ENCODE measurements around the gene PRRC1. TPM values are rescaled to one million over a fixed set of nuclear protein-coding genes. Genes with fewer than 3 reads are reported as not detected.
"Not testable (repeated sequence)": the region's sequence is repeated elsewhere in the genome, so short reads cannot be mapped to it uniquely, and the experiment has no call there.

Gene PRRC1
- total RNA-seq (2014; rRNA removed; shearing (Covaris generic)), result 44.6 and 52.3 TPM in 2 replicates

DNA sequence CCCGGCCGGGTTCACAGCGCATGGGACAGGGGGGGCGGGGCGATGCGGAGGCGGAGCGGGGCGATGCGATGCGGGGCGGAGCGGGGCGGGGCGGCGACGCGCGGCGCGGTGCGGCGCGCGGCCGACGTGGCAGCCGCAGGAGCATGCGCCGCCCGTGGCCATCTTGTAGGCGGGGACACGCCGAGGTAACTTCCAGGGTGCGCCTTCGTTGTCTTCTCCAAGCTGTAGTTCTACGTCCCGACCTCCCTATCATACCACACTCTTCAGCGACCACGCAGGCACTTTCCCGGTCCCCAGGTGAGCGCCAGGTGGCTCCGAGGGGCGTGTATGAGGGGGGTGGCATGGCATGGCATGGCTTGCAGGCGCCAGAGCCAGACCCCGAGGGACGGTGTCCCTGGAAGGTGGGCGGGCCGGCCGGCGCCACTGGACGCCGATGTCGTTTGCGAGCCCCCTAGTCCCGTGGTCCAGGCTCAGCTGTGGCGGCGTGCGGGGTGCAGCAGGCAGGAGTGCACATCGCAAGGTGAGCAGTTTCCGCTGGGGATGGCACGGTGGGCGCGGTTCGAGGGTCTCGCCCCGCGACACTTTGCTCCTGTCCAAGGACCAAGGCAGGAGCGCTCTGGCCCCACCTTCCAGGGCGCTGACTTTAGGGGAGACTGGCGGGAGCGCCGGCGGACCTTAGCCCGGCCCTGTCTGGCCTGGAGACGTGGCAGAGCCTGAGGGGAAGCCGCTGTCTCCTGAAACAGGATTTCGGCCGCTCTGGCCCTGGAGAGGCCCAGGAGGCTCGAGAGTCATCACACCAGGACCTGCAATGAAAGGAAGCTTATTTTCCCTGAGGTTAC lies at the start of gene PRRC1:
PRRC1 (plus strand) TSS at position 161 of the 839 bp plus-strand sequence. CDS start 5,840 bp downstream, outside the sequence.
- peak; percentile 78 for DNase-seq (ENCODE audit: low read depth)

DNA sequence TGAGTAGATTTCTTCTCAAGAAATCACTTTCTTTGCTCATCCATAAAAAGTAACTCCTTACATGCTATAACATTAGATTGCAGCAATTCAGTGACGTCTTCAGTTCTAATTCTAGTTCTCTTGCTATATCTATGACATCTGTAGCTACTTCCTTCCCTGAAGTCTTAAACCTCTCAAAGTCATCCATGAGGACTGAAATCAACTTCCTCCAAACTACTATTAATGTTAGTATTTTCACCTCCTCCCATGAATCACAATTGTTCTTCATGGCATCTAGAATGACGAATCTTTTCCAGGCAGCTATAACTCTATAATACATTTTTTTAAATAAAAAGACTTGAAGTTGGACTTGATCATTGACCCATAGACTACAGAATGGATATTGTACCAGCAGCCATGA lies 46.2 kb upstream of the PRRC1 start:
- DNase-seq (ENCODE audit: low read depth), result no peak

DNA sequence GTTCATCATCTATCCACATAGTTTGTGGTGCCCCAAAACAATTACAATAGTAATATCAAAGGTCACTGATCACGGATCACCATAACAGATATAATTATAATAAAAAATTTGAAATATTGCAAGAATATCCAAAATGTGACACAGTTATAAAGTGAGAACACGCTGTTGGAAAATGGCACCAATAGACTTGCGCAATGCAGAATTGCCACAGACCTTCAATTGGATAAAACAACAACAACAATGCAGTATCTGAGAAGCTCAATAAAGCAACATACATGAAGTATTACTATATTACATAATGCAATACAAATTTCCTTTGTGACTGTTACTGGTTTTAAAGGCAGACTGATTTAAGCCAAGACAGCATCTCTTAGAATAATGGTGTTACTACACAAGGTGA lies 44.7 kb upstream of the PRRC1 start:
- DNase-seq (ENCODE audit: low read depth), result no peak

DNA sequence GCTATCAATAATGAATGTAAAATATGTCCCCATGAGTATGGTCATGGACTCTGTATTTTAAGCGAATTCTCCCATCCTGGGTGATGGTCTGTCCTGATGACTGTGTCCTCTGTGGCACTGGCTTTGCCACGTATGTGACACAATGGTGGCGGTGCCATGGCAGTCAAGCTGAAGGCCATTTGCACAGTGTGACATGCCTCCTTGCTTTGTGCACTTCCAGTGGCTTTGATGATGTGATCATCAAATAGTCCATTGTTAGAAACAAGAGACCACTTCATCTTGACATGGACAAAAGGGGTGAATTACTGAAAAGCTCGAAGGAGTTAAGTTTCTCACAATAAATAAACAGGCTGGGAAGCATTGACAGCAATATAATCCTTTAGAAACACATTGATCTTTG lies 31.0 kb upstream of the PRRC1 start:
- no peak for DNase-seq (ENCODE audit: low read depth)

DNA sequence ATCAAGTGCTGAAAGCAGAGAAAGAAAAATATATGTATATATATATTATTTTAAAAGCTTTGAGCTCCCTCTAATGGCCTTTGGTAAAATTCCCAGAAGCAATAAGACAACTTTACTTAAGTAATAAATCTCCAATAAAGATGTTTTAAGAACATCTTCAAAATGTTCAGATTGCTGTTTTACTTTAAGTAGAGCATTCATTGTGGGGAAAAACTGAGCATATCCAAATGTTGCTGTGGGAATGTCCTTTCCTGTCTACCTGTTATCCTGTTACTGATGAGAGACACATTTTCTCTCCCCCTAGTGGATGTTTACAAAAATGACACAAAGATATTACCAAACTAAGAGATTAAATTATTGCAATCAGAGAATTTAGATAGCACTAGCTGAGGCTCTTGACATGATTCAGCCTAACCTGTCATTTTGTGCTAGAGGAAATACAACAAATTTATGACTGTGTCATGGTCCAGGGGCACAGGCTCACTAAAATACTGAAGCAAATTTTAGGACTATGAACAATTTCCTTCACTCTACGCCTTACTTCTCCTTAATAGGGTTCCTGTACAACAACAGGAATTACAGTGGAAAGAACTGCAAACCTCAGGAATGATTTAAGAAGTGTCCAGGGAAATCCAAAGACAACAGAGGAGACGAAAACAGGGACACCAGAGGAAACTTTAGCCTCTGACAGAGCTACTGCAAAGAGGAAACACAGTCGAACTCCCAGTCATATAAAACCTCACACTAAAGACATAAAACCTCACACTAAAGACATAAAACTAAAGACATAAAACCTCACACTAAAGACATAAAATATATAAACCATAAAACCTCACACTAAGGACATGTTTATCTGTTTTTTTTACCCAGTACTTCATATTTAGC lies 24.3 kb upstream of the PRRC1 start:
- DNase-seq (ENCODE audit: low read depth), result peak; percentile 51

DNA sequence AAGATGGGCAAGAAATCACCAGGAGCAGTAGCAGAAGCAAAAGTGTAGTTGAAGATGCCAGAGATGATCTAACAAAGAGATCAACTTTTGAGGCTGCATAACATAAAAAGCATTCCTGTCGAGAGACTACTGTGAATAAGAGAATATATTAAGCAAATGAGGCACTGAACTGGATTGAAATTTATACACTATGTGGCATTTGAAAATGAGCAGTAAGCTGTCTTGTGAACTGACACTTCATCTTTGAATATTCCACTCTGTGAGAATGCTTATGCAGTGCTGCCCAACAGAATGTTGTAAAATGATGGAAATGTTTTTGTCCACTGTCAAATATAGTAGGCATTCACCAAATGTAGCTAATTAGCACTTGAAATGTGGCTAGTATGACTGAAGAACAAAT lies 18.9 kb upstream of the PRRC1 start:
- no peak for DNase-seq (ENCODE audit: low read depth)

DNA sequence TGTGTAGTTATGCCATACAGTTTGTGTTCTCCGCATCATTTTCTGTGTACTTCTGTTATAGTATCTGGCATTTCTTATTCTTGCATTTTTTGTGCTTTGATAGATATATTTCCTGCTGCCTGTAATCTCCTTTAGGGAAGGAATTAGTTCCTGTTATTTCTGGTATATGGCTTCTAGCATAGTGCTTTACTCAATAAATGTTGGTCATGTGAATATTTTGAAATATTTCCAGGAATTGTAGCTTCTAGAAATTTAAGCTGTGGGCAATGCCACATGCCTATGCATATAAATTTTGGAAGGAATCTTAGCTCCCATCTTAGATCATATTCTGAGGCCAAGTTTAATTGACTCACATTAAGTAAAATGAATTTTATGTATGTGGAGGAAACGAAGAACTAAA lies 11.5 kb upstream of the PRRC1 start:
- no peak for DNase-seq (ENCODE audit: low read depth)

DNA sequence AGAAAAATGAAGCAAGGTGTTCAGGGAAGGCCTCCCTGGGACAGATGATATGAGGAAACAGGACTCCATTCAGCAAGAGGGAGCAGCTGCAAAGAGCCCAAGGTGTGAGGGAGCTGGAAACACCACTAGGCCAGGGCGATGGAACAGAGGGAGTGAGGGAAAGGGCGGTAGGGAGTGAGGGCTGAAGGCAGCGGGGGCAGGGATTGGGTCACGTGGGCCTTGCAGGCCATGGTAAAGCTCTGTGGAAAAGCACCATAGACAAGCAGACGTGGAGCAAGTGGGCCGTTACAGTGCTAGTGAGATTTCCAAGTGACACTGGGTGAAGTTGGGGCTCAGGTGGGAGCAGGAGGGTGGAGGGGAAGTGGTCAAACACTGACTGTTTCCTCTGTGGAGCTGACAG lies 10.8 kb upstream of the PRRC1 start:
- no peak for DNase-seq (ENCODE audit: low read depth)

DNA sequence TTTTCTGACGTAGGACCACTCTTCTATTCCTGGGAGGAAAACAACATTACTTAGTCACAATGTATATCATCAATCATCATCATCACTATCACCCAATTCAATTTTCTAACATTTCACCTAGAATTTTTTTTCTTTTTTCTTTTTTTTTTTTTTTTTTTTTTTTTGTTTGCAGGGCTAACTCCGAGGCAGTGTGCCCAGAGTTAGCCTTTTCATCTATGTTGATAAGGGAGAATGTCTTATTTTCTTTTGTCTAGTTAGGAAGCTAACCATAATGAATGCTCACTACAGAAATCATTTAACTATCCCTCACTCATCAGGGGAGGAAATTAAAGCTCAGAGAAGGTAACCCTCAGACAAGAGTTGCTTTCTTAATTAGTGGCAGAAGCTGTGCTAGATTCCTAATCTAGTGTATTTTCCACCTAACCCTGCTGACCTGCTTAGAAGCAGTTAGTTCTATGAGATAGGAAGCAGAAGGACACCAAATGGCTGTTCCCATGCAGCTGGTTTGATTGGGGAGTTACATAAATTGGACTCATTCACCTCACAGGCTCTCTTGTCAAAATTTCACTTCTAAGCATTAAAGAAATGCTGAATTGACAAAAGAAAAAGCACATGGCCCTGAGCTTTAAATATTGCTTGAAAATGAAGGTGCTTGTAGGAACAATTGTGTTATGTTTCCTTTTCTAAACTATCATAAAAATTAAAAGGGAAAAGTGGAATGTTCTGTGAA lies 8.6 kb upstream of the PRRC1 start:
- no peak for DNase-seq (ENCODE audit: low read depth)

DNA sequence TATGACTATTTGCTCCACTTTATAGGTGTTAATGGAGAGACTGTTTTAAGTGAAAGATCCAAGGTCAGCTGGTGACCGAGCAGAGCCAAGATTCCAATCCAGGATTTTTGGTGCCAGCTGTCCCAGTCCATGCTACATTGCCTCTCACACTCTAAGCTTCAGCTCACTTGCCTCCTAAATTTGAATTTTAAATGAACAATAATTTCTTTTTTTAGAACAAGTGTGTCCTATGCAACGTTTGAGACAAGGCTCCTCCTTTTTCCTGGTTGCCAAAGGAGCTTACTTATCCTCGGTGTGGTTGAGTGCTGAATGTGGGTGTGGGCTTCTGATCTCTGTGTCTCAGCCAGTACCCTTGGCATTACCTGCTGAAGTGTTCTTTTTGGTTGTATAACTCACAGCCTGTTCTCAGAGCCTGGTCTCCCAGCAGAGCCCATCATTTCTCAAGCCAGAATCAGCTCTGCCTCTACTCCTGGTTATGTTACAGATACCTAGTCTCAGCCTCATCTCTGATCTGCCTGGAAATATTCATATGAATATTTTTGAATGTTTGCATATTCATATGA lies 4.0 kb upstream of the PRRC1 start:
- DNase-seq (ENCODE audit: low read depth), result no peak

DNA sequence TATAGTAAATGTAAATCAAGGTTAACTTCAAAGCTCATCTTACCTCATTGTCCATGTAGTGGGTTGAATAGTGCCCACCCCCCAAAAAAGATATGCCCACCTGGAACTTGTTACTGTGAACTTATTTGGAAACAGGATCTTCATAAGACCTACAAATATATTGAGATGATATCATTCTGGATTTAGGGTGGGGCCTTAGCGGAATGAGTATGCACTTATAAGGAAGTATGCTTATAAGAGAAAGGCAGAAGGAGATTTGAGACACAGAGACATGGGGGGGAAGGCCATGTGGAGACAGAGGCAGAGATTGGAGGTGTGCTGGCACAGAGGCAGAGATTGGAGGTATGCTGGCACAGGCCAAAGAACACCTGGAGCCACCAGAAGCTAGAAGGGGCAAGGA lies 2.6 kb upstream of the PRRC1 start:
- no peak for DNase-seq (ENCODE audit: low read depth)

DNA sequence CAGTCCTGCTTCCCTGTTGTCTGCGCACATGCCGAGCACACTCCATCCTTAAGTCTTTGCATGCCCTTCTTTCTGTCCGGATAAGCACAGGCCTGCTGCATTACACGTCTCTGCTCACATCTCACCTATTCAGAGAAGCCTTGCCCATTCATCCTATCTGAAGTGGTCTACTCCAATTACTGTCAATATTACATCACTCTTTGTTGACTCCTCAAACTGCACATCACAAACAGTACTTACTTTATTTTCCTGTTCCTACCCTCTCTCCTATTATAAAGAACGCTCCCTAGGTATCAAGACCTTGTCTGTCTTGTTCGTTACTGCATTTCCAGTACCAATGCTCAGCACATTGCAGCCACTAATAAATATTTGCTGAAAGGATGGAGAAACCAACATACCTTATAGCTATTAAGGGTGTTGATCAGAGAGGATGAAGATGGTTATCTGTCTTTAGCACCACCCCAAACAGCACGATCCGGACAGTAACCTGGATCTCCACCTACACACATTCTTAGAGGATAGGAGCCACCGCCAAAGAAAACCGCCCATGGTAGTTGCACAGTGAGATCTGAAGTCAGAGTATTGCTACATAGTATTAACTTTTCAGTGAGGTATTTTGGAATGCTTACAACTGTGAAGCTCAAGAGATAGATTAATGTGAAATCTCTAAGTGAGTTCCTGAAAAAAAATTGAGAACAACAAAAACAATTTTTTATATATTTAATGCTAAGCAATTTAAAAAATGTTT lies 1.6 kb upstream of the PRRC1 start:
- no peak for DNase-seq (ENCODE audit: low read depth)

DNA sequence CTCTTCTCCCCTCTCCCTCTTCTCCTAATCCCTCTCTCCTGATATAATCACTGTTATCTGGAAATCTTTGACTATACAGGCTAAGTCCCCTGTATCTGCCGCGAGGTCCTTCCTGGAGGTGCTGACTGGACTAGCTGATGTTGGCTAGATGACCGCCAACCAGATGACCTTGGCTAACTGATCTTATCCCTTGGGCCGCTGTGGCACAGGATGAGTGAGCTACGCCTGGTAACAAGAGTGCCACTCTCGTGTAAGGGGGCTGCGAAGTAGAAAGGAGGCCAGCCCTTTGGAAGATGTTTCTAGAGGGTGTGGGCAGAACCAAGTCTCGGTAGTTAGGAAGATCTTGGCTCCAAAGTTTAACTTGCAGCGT lies 345 bp upstream of the PRRC1 start:
- DNase-seq (ENCODE audit: low read depth), result peak; percentile 57

DNA sequence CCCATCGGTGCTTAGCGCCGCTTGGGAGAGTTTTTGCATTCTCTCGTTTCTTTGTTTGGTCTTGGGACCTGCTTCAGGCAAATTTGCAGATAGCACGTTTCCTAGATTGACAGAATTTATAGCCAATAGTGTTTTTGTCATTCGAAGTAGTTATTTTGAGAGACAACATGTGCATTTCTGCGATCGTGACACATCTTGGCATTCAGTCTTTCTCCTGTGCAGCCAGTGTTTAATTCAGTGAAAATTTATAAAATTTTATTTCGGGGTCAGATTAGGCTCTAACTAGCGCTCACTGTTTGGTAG lies 830 bp downstream of the PRRC1 start:
- DNase-seq (ENCODE audit: low read depth), result no peak

DNA sequence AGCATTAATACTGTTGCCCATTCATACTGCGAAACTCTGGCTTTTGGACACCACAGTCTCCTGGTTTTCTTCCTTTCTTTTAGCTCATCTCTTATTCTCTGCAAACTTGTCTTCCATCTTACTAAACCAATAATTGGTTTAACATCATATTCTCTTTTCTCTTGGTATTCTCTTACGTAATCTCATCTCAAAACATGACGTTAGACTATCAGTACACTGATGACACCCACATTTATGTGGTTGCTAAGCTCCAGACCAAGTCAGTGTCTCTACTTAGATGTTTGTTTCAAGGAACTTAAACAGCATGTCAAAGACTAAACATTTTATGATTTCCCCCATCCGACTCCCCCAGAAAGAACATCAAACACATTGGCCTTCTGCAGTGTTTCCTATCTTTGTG lies 2.1 kb downstream of the PRRC1 start:
- no peak for DNase-seq (ENCODE audit: low read depth)

DNA sequence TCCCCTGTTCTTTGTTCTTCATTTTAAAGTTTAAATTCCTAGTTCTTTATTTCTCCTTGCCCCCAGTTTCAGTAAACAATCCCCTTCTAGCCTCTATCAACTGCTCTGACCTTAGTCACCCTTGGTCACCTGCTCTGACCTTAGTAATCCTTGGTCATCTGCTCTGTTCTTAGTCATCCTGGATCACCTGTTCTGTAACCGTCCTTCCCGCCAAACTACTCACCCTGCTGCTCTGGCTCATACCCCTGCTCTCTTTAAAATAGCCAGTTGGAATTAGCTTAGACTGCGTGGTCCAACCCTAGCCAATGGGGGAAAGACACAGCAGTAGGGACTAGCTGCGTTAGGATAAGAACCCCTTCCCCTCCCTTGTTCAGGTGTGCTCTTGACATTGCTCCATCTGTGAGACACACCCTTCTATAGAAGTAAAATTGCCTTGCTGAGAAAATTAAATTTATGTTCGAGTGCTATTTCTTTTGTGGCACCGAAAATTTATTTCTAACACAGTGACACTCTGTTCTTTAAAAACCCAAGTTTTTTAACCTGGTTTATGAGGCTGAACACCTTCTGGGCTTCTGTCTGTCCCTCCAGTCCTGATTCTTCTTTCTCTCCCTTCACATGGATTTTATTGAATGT lies 3.8 kb downstream of the PRRC1 start:
- no peak for DNase-seq (ENCODE audit: low read depth)

DNA sequence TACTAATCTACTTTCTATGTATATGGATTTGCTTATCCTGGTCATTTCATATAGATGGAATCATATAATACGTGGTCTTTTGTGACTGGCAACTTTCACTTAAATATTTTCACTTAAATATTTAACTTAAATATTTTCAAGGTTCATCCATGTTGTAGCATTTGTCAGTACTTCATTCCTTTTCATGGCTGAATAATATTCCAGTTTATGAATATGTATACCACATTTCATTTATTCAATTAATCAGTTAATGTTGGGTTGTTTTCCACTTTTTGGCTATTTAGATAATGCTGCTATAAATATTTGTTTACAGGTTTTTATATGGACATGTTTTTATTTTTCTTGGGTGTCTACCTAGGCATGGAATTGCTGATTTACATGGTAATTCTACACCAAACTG lies 7.7 kb downstream of the PRRC1 start:
- no peak for DNase-seq (ENCODE audit: low read depth)

DNA sequence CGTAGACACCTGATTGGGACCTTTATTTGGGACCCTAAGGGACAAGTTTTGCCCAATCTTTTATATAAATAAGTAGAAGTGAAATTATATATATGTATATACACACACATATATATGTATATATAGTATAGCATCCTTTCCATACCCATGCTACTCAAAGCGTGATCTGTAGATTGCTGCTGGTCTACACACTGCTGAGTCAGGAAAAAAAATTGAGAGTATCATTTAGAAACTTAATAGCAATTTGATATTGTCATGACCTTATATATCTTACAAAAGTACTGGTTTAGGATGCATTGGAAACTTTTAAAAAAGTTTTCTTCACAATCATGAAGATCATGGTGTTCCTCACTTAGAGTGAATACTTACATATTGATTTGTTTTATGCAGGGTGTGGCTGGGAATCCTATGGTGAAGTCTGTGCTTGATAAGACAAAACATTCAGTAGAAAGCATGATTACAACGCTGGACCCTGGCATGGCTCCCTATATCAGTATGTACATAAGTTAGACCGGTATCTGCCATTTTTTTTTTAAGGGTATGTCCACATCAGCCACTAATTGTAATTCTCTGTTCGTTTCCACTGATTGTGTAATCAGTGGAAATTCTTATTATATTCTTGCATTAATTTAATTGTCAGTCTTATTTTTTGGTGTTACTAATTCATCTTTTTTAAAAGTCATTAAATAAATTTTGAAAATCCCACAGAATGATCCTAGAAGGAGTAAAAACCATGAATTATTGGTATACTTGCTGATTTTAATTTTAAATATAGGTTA lies 12.7 kb downstream of the PRRC1 start:
- DNase-seq (ENCODE audit: low read depth), result no peak

DNA sequence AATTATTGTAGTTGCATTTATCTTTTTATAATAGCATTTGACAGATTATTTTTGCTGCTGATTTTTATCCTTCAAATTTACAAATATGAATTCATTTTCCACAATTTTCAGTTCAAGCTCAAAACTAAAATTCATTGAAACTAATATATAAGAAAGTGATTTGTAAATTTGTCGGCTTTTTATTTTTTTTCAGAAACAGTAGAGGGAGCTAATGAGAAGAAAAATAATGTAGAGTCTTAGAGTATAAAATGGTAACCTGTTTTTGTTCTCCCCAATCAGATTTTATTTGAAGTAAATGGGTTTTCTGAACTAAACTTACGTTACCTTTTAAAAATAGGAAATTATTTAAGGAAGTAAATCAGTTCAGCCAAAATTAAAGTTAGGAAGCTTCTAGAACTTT lies 19.2 kb downstream of the PRRC1 start:
- peak; percentile 14 for DNase-seq (ENCODE audit: low read depth)

DNA sequence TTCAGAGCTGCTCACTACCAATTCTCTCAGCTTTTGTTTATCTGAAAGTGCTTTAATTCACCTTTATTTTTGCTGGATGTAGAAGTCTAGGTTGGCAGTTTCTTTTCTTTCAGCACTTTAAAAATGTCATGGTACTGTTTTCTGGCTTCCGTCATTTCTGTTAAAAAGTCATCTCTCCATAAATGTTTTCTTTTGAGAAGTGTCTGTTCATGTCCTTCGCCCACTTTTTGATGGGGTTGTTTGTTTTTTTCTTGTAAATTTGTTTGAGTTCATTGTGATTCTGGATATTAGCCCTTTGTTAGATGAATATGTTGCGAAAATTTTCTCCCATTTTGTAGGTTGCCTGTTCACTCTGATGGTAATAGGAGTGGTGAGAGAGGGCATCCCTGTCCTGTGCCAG lies 23.1 kb downstream of the PRRC1 start:
- DNase-seq (ENCODE audit: low read depth), result not testable (repeated sequence)
